NCI-H82 treated with DMSO at 0.1 percent for 48 hours (cell line): ENCODE results near the gene AOC3.
A peak's percentile ranks its signal among the peaks of the same experiment; 100 is the strongest.

Source experiments
- DNase-seq: peaks from one replicate; lab custom pipeline; 2025; ENCODE audit not compliant: unreplicated experiment; lab: John Stamatoyannopoulos, UW

AOC3 gene, protein sequence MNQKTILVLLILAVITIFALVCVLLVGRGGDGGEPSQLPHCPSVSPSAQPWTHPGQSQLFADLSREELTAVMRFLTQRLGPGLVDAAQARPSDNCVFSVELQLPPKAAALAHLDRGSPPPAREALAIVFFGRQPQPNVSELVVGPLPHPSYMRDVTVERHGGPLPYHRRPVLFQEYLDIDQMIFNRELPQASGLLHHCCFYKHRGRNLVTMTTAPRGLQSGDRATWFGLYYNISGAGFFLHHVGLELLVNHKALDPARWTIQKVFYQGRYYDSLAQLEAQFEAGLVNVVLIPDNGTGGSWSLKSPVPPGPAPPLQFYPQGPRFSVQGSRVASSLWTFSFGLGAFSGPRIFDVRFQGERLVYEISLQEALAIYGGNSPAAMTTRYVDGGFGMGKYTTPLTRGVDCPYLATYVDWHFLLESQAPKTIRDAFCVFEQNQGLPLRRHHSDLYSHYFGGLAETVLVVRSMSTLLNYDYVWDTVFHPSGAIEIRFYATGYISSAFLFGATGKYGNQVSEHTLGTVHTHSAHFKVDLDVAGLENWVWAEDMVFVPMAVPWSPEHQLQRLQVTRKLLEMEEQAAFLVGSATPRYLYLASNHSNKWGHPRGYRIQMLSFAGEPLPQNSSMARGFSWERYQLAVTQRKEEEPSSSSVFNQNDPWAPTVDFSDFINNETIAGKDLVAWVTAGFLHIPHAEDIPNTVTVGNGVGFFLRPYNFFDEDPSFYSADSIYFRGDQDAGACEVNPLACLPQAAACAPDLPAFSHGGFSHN

DNA sequence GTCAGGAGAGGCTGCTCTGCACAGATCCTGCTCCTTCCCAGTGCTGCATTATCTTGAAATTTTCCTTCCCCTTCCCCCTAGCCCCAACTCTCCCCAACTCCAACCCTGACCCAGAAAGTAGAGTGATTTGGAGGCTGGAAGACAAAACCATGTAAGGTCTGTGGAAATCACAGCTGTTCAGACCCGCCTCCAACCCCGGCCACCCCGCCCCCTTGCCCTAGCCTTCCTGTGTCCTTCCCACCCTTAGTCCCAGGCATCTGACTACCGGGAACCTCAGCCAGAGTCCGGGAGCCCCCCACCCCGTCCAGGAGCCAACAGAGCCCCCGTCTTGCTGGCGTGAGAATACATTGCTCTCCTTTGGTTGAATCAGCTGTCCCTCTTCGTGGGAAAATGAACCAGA, at the start of gene AOC3:
TSS of gene AOC3 (plus strand) at position 246 of the 400 bp plus-strand sequence. CDS start at position 391, 145 bp downstream.
- DNase-seq = no peak

DNA sequence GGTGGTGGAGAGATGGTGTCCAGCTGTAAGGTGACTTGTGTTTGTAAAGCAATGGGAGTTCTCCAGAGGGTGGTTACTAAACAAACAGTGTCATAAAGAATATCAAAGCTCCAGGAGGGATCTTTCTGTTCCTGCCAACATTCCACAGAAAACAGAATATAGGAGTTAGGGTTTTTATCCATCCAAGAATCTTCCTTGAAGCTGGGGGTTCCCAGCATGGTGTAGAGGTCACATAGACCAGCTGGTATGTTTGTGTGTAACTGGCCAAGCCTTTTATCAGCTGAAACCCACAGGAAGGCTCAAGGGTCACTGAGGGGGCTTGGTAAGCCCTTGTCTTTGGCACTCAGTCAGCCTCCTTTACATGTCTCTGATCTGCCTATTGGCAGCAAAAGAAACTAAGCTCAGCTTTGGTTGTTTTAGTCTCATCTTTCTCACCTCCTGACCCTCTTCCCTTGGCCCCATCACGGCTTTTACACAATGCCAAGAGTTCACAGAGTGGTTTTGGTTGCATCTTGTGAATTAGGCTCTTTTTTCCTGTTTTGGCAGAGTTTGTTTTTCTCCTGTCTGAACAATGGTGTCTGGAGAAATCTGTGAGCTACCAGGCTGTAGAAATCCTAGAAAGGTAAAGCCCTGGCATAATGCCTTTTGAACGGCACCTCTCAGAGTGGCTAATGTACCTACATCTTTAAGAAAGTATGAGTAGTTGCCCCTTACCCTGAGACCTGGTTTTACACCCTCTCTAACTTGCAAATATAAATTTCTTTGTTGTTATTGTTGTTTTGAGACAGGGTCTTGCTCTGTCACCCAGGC, 47.7 kb upstream of the AOC3 start:
- DNase-seq = no peak

DNA sequence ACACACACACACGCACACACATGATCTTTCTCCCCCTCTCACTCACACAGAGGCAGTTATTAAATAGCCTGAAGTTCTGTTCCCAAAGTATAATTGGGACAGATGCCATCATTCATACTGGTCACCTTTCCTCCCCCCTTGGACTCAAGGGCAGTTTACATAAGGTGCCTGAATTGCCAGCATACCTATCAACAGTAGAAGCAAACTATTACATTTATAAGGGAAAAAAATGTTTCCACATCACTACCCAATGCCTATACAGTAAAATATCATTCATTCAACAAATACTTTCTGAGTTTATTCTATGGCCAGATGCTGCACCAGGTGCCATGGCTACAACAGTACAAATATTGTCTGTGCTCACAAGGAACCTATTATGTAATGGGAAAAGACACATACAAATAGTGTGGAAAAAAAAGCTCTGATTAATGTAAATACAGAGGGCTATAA, 46.1 kb upstream of the AOC3 start:
- no peak for DNase-seq

DNA sequence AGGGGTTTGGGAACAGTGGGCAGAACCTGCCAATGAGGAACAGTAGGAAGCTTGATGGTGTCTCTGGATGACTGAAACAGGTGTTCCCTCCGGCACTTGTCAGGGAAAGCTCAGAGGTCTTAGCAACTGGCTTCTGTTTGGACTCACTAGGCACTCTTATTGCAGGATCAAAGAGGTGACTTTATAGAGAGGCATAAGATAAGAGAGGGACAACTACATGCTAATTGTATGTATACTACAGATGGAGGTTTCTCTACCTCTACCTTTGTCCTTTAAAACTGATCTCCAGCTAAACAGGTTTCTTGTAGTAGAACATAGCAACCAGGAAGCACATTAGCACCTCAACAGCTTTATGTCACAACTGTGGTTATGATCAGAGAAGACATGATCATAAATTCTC, 44.8 kb upstream of the AOC3 start:
- no peak for DNase-seq

DNA sequence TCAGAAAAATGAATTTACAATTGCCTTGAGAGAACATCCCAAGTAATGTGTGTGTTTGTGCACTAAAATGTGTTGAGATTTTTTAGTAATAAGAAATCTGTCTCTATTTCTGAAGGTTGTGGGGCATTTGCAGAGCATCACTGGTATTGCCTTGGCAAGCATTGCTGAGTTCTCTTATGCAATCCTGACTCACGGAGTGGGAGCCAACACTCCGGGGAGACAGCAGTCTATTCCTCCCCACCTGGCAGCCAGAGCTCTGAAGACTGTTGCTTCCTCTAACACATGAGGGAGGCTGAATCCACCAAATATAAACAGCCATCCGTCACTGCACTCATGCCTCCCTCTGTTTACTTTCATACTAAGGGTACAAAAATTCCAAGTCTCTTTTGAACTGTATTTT, 41.7 kb upstream of the AOC3 start:
- DNase-seq = no peak

DNA sequence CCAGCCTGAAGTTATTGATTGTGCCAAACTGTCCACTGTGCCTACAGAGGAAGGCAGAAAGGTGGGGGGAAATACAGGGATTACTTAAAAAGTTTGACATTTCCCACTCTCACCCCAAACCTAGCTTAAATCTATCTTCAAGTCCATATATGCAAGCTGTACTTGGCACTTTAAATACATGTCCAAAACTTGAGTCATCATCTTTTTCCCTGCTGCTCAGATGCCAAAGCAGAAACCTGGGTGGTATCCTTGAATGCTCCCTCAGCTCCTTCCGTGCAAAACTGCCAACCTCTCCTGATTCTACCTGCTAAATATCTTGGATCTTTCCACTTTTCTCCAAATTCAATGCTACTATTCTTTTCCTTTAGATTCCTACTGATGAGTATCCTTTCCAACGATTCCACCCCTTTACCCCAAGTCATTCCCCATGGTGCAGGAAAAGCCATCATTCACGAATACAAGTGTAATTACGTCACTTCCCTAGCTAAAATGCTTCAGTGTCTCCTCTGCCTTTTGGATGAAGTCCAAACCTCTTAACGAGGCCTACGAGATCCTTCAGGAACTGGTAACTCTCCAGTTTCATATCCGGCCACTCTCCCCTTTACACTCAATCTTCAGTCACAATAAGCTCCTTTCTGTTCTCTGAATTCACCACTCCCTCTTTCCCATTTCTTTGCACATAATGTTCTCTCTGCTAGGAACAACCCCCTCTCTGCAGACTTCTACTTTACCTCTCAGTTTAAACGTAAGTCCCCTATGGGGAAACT, 36.2 kb upstream of the AOC3 start:
- no peak for DNase-seq

DNA sequence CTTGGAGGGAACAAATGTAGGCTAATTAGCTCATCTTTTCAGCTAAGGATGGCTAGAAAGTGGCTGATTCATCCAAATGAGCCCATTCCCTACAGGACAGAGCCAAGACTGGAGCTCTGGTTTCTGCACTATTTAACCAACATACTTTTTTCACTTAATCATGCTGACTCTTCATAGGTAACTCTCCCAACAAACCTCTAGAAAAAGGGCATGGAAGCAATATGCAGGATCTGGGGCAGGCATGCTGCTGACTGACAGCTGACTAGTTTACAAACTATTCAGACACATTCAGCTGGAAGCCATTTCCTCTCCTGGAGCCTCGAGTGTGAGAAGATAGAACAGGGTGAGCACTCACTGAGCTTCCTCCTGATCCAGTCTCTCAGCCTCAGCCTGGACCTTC, 33.1 kb upstream of the AOC3 start:
- DNase-seq = no peak

DNA sequence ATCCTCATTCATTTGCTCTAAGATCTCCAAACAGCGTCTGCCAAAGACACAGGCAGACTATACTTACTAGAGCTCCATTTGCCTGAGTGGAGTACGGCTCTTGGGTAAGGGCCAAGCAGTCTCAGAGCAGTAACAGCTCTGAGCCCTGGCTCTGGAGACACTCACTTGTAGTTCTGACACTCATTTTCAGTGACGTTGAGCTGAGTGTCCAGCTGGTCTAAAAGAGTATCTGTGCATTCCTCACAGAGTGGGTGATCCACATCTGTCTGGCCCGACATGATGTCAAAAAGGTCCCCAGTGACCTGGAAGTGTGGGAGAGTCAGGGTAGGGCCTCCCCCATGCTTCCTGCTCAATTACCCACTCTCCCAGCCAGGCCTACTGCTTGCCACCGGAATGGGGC, 32.6 kb upstream of the AOC3 start:
- DNase-seq = no peak

DNA sequence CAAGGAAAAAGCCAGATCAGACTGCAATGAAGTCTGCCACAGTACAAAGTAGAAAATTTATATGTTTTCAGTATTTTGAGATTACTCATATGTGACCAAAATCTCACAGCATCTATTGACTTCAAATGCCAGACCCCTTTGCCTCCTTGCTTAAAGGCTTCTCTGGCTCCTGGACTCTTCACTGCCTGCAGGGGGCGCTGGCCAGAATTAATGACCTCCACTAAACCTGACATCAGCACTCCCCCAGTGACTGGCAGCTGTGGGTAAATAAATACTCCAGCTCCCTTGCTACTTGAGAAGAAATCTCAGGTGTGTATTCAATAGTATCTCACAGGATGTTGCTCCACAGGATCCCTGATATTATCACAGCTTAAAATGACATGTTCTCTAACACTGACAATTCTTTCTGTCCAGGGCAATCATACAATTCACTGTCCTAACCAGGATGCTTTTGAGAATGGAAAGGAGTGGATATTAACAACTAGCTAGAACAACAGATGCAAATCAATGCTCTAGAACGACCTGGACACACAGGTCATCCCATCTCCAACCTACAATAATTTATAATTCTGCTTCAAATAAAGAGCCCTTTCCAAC, 31.0 kb upstream of the AOC3 start:
- peak; percentile 56 for DNase-seq

DNA sequence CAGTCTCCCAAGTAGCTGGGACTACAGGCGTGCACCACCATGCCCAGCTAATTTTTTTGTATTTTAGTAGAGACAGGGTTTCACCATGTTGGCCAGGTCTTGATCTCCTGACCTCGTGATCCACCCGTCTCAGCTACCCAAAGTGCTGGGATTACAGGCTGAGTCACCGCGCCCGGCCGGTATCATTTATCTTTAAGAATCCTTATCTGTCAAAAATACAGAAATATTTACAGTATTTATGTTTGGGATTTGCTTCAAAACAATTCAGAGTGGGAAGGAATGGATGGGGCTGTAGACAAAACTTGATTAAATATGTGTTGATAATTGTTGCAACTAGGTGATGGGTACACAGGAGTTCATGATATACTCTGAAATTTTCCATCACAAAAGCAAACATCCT, 29.8 kb upstream of the AOC3 start:
- no peak for DNase-seq

DNA sequence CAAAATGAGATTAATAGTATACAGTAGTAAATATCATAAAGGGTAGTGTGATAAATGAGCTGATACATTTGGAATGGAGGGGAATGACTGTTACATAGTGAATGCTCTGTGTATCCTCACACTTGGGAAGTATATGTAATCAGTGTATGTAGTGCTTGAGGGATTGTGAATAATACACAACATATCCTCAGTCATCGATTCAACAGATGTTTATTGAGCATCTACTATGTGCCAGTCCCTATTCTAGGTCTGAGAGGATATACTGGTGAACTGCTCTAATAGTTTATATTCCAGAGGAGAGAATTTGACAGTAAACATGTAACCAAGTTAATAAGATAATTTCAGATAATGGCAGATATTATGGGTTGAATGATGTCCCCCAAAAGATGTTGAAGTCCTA, 23.5 kb upstream of the AOC3 start:
- no peak for DNase-seq

DNA sequence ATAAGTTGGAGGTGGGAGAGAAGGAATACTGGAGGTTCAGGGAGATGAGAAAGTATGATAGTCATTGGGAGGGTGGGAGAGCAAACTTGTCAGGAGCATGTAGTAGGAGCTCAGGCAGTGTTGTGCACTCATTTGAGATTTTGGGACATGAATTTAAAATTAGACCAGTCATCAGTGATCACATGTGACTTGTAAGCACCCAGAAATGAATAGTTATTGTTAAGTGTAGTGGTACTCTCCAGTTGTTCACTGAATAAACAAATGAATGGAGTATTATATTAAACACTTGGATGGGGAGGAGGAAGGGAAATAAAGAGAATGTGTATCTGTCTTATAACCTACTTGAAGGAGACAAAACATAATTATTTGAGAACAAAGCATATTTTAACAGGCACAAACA, 20.0 kb upstream of the AOC3 start:
- no peak for DNase-seq

DNA sequence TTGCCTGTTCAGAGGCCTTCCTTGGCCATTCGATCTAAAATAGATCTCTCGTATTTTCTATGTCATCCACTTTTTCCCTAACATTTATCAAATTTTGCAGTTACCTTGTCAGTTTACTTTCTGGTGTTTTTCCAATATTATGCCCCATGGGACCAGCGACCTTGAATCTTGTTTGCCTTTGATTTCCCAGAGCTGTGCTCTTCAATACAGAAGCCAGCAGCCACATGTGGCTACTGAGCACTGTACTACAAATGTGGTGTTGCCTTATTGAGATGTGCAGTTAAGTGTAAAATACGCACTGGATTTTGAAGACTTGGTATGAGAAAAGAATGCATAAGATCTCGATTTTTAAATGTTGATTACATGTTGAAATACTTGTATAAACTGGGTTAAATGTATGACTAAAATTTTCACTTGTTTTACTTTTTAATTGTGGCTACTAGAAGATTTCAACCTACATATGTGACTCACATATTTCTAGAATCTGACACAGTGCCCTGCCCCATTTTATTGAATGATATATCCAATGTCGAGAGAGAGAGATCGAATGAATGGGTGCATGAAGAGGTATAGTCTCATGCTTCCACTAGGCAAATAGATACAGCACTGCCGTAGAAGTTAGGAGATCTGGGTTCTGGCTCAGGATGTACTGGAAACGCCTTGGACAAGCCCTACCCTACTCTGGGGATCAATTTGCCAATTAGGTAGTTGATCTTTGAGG, 18.6 kb upstream of the AOC3 start:
- DNase-seq = no peak

DNA sequence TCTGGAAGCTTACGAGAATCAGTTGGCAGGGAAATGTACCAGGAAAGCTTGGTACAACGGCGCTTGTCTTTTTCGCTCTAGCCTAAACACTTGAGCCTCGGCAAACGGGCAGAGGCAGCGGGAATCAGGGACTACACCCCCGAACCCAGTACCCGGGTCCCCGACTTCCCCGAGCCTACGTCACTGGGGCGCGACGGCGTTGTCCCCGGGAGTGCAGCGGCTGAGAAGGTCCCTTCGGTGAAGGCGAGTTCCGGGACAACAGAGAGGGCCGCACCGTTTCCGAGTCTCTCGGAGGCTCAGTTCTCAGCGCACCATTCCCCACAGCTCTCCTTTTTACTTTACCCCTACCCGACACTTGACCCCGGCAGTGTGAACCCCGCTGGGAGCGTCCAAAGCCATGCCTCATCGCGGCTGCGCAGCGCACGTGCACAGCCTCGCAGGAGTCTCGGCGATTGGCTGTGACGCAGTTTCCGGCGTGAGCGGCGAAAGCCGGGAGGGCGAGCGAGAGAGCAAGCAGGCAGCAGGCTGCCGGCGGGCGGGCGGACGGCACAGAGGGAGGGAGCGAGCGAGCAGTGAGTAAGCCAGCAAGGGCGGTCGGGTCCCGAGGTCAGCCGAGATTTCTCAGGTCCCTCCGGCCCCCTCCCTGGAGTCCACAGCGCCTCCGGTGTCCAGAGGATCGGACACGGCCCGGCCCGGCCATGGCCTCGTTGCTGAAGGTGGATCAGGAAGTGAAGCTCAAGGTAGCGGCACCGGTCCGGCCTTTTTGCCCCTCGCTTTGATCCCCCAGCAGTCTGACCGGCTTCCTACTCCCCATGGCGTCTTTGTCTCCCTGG, 17.8 kb upstream of the AOC3 start, which contains the start of gene PSME3:
TSS of gene PSME3 (plus strand) at position 464 of the 833 bp plus-strand sequence. CDS start at position 699, 235 bp downstream.
- DNase-seq = peak; percentile 63

DNA sequence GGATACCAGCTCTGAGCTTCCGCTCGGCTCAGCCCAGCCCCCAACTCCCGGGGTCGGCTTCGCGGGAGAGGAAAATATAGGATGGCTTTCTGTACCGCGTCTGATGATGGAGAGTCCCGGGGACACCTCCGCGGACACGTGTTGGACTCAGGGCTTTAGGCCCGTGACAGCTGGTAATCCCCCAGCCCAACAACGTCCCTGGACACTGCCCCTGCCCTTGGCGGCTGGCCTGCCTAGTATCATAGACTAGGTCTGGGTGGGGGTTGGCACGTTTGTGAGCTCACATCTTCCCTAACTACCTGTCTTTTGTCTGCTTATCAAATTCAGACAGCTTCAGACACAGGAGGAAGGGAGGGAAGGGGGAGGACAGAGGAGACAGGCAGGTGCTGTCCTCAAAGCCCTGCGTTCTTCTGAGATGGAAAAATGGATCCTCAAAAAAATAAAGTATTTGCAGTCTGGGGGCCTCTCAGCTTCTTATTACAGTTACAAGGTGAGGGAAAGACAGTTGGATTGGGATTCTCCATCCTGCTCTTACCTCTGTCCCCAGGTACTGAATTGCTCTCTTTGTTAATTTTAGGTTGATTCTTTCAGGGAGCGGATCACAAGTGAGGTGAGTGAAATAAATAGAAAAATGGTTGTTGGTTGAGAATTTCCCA, 17.1 kb upstream of the AOC3 start:
- no peak for DNase-seq

DNA sequence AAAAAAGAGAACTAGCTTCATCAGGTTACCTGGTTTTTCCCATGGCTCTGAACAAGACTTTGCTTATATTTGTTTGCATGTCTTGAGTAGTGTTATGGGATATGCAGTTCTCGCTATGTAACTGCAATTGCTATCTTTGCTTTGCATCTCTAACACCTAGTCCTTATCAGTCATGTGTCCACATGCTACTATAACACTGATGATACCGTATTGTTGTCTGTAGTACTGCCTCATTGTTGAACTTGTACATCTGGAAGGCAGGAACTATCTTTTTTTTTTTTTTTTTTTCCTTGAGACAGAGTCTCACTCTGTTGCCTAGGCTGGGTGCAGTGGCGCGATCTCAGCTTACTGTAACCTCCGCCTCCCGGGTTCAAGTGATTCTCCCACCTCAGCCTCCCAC, 15.3 kb upstream of the AOC3 start:
- no peak for DNase-seq

DNA sequence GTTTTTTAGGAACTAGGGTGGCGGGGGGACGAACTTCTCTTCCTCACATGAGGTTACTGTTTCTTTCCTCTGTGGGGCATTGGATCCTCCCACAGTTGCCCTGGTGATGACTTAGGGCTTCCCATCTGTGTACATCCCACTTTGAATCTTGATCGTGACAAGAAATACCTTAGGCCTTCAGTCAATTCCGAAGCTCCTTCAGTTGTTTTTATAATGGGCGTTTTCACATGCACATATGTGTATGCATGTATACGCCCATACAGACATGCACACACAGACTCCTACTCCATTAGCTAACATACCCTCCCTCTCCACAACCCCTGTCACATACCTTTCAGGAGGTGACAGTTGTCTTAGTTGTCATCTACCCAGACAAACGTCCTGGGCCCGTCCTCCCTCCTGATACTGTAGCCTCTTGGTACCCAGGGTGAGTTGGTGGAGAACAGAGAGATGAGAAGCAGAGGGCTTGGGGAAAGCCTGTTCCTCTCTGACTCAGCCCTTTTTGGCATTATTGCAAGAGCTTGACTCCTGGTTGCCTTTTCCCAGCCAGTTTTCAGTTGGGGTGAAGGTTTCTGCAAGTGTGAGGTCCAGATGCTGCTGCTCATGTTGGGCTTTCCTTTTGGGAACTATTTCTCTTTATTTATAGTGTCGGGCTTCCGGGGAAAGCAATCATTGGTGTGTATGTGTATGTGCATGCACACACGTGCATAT, 8.9 kb upstream of the AOC3 start:
- no peak for DNase-seq
